Measurements from ENCODE around the gene ZCRB1.
"Not testable (repeated sequence)": the region's sequence is repeated elsewhere in the genome, so short reads cannot be mapped to it uniquely, and the experiment has no call there.

ZCRB1 gene

DNA sequence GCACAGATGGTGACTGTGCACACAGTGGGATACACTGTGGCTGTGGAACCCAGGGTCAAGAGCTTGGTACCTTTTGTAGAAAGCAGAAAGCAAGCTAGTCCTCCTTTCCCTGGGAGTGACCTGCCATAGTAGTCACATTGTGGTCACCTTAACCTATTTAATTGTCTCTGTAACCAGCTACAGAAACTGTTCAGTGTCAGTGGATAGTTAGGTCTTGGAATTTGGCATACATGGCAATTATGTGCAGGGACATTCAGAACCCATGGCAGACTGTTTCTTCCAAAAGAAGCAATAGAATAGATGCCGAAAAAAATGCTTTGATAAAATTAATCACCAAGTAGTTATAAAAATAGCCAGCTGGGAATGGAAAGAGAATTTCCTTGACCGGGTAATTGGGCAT lies 30.4 kb upstream of the ZCRB1 start:
- ATAC-seq, result no peak
- TF ChIP-seq ARNTL (CRISPR knock-in tag; IDR thresholded peaks at IDR 0.05; ENCODE audit: borderline replicate concordance, low read depth) (no peak), CSDC2 (CRISPR knock-in tag; IDR thresholded peaks at IDR 0.05) (no peak), ISL1 (CRISPR knock-in tag; IDR thresholded peaks at IDR 0.05) (no peak), RARB (CRISPR knock-in tag; IDR thresholded peaks at IDR 0.05) (no peak), ZNF8 (CRISPR knock-in tag; IDR thresholded peaks at IDR 0.05) (no peak), PPARA (CRISPR knock-in tag; IDR thresholded peaks at IDR 0.05; ENCODE audit: borderline replicate concordance) (no peak), TCF4 (CRISPR knock-in tag; IDR thresholded peaks at IDR 0.05; ENCODE audit: borderline replicate concordance) (no peak), GLIS3 (CRISPR knock-in tag; IDR thresholded peaks at IDR 0.05) (no peak)
- TF ChIP-seq, protein P1, sequence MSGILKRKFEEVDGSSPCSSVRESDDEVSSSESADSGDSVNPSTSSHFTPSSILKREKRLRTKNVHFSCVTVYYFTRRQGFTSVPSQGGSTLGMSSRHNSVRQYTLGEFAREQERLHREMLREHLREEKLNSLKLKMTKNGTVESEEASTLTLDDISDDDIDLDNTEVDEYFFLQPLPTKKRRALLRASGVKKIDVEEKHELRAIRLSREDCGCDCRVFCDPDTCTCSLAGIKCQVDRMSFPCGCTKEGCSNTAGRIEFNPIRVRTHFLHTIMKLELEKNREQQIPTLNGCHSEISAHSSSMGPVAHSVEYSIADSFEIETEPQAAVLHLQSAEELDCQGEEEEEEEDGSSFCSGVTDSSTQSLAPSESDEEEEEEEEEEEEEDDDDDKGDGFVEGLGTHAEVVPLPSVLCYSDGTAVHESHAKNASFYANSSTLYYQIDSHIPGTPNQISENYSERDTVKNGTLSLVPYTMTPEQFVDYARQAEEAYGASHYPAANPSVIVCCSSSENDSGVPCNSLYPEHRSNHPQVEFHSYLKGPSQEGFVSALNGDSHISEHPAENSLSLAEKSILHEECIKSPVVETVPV (CRISPR knock-in tag; IDR thresholded peaks at IDR 0.05), result no peak
- TF ChIP-seq, protein P2, sequence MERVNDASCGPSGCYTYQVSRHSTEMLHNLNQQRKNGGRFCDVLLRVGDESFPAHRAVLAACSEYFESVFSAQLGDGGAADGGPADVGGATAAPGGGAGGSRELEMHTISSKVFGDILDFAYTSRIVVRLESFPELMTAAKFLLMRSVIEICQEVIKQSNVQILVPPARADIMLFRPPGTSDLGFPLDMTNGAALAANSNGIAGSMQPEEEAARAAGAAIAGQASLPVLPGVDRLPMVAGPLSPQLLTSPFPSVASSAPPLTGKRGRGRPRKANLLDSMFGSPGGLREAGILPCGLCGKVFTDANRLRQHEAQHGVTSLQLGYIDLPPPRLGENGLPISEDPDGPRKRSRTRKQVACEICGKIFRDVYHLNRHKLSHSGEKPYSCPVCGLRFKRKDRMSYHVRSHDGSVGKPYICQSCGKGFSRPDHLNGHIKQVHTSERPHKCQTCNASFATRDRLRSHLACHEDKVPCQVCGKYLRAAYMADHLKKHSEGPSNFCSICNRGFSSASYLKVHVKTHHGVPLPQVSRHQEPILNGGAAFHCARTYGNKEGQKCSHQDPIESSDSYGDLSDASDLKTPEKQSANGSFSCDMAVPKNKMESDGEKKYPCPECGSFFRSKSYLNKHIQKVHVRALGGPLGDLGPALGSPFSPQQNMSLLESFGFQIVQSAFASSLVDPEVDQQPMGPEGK (CRISPR knock-in tag; IDR thresholded peaks at IDR 0.05; ENCODE audit: borderline replicate concordance), result no peak

DNA sequence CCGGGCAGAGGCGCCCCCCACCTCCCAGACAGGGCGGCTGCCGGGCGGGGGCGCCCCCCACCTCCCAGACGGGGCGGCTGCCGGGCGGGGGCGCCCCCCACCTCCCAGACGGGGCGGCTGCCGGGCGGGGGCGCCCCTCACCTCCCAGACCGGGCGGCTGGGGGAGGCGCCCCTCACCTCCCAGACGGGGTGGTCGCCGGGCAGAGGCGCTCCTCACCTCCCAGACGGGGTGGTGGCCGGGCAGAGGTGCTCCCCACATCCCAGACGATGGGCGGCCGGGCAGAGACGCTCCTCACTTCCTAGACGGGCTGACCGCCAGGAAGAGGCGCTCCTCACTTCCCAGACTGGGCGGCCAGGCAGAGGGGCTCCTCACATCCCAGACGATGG lies 24.1 kb upstream of the ZCRB1 start:
- ATAC-seq, result not testable (repeated sequence)

DNA sequence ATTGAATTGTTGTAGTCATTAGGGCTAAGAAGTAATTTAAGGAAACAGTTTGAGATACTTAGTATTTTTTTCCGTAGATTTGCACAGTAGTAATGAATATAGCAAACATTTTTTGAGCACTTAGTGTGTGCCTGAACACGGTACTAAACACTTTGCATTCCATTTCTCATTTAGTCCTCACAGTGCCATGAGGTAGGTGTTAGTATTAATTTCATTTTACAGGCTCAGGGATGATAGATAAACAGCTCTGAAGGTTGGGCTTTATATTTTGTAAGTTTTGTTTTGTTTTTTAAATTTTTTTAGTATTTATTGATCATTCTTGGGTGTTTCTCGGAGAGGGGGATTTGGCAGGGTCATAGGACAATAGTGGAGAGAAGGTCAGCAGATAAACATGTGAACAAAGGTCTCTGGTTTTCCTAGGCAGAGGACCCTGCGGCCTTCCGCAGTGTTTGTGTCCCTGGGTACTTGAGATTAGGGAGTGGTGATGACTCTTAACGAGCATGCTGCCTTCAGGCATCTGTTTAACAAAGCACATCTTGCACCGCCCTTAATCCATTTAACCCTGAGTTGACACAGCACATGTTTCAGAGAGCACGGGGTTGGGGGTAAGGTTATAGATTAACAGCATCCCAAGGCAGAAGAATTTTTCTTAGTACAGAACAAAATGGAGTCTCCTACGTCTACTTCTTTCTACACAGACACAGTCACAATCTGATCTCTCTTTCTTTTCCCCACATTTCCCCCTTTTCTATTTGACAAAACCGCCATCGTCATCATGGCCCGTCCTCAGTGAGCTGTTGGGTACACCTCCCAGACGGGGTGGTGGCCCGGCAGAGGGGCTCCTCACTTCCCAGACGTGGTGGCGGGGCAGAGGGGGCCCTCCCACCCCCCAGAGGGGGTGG lies 23.5 kb upstream of the ZCRB1 start:
- not testable (repeated sequence) for ATAC-seq

DNA sequence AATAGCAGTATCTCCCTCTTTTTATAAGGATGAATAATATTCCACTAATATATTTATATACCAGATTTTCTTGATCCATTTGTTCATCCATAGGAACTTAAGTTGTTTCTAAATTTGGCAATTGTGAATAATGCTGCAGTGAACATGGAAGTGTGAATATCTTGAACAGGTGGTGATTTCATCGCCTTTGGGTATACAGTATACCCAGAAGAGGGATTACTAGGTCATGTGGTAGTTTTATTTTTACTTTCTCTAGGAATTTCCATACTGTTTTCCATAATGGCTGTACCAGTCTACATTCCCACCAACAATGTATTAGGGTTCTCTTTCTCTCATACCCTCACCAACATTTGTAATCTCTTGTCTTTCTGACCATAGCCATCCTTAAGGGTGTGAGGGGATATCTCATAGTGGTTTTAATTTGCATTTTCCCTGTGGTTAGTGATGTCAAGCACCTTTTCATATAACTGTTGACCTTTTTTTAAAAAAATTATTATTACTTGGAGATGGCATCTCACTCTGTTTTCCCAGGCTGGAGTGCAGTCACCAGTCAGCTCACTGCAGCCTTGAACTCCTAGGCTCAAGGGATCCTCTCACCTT lies 20.6 kb upstream of the ZCRB1 start:
- TF ChIP-seq ESRRG (CRISPR knock-in tag; IDR thresholded peaks at IDR 0.05), result no peak
- no peak for TF ChIP-seq TCF4 (CRISPR knock-in tag; IDR thresholded peaks at IDR 0.05; ENCODE audit: borderline replicate concordance)
- no peak for TF ChIP-seq ARNTL (CRISPR knock-in tag; IDR thresholded peaks at IDR 0.05; ENCODE audit: borderline replicate concordance, low read depth)
- no peak for TF ChIP-seq ZFP3 (CRISPR knock-in tag; IDR thresholded peaks at IDR 0.05)
- no peak for TF ChIP-seq ZNF565 (CRISPR knock-in tag; conservative IDR thresholded peaks at IDR 0.05; ENCODE audit: low read depth)
- no peak for TF ChIP-seq TOX (CRISPR knock-in tag; IDR thresholded peaks at IDR 0.05; ENCODE audit: borderline replicate concordance)
- TF ChIP-seq, protein P3, sequence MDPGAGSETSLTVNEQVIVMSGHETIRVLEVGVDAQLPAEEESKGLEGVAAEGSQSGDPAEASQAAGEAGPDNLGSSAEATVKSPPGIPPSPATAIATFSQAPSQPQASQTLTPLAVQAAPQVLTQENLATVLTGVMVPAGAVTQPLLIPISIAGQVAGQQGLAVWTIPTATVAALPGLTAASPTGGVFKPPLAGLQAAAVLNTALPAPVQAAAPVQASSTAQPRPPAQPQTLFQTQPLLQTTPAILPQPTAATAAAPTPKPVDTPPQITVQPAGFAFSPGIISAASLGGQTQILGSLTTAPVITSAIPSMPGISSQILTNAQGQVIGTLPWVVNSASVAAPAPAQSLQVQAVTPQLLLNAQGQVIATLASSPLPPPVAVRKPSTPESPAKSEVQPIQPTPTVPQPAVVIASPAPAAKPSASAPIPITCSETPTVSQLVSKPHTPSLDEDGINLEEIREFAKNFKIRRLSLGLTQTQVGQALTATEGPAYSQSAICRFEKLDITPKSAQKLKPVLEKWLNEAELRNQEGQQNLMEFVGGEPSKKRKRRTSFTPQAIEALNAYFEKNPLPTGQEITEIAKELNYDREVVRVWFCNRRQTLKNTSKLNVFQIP (CRISPR knock-in tag; IDR thresholded peaks at IDR 0.05; ENCODE audit: borderline replicate concordance, low read depth), result no peak
- no peak for TF ChIP-seq ZNF8 (CRISPR knock-in tag; IDR thresholded peaks at IDR 0.05)
- ATAC-seq, result no peak

DNA sequence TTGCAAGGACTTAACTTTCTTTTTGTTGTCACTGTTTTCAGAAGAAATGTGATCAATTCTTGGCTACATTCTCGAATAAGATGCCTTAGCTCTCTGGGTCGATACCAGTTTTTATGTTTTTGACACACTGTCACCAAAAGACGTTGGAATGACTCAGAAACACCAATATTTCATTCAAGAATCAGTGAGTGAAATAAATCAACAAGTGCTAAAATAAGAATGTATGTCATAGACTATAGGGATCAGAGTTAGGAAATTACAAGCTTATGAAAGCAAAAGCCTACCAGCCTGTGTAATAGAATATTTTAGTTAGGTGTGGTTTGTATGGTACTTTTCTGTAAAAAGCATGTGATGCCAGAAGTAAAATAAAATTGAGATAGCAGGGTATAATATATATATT lies 17.8 kb upstream of the ZCRB1 start:
- TF ChIP-seq ZC3H10 (CRISPR knock-in tag; IDR thresholded peaks at IDR 0.05), result no peak
- TF ChIP-seq RARB (CRISPR knock-in tag; IDR thresholded peaks at IDR 0.05), result no peak
- no peak for TF ChIP-seq ISL1 (CRISPR knock-in tag; IDR thresholded peaks at IDR 0.05)
- TF ChIP-seq ZNF565 (CRISPR knock-in tag; conservative IDR thresholded peaks at IDR 0.05; ENCODE audit: low read depth), result no peak
- TF ChIP-seq GLIS3 (CRISPR knock-in tag; IDR thresholded peaks at IDR 0.05), result no peak
- ATAC-seq, result no peak

DNA sequence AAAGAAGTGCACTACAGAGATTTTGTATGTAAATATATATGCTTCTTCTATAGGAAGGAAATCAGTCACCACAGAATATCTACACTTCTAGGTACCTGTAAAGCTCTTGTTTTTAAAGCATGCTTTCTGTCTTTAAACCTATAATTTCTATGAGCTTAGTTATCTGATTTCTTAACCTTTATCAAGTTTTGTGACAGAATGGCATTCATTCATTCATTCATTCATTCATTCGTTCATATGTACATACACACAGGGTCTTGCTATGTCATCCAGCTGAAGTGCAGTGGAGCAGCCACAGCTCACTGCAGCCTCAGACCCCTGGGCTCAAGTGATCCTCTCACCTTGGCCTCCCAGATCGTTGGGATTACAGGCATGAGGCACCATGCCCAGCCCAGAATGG lies 16.1 kb upstream of the ZCRB1 start:
- TF ChIP-seq ARNTL (CRISPR knock-in tag; IDR thresholded peaks at IDR 0.05; ENCODE audit: borderline replicate concordance, low read depth) (no peak), ZFP30 (CRISPR knock-in tag; IDR thresholded peaks at IDR 0.05) (no peak)
- no peak for ATAC-seq
